ENCODE measurements around the gene DGKB. TPM values are rescaled to one million over a fixed set of nuclear protein-coding genes. Genes with fewer than 3 reads are reported as not detected.

DGKB gene
- total RNA-seq, 1 donor from 2014 or later = not detected

- intact Hi-C loops (cut with micrococcal nuclease) = no loop called here
Measured at GRCh38 chr7:14861456-14861855, 41.1 kb downstream of the DGKB start.

DNA sequence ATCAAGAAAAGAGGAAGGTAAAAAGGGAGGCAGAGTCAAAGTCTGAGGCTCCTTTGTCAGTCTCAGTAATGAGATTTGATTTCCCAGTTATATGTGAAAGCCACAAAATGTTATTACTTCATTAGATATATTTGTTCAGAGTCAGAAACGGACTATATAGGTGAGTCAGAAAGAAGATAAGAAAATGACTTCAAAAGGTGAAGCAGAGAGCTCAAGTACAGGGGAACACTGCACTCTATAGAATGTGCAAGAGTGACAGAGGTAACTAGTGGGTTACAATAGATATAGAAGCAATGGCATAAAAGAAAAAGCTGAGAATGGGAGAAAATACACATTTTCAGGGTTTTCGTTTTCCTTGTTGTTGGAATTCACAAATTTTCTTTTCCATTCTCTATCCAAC lies 43.3 kb downstream of the DGKB start:
- intact Hi-C loops (cut with micrococcal nuclease) = no loop called here

GRCh38 chr7:14858866-14859265 lies 43.7 kb downstream of the DGKB start:
- intact Hi-C loops (cut with micrococcal nuclease) = no loop called here

DNA sequence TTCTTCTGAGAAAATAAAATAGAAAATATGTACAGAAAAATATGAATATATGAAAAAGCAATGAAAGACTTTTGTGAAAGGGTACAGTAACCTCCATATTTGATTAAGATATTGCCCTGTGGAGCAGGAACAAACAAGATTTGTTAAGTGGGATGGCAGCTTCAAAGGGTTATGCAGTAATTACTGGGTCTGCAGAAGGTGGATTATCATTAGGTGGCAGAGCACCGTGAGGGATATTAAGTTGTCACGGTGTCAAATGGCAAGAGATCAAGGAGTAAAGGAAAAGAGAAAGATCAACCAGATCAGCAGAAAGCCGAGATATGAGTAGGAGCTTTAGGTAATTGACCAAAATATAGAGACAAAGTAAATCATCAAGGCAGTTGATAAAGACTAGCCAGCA lies 44.1 kb downstream of the DGKB start:
- intact Hi-C loops (cut with micrococcal nuclease) = no loop called here

- intact Hi-C loops (cut with micrococcal nuclease) = no loop called here
Measured at GRCh38 chr7:14855033-14855794, 47.3 kb downstream of the DGKB start.

- intact Hi-C loops (cut with micrococcal nuclease) = no loop called here
Measured at GRCh38 chr7:14854471-14854870, 48.1 kb downstream of the DGKB start.

DNA sequence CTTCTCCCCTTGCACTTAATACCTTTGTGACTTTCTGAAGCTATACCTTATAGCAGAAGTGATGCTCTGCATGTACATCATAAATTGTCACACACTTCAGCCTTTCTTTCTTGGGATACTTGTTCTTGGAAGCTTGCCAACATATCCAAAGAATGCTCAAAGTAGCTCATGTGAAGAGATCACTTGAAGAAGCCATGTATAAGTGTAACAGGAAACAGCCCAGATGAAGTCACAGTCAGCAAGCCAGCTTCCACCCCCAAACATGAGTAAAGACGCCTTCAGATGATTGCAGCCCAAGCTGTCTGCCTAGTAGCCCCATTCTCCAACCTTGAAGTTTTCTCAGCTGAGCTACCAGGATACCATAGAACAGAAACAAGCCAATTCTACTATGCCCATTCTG lies 50.9 kb downstream of the DGKB start:
- intact Hi-C loops (cut with micrococcal nuclease) = no loop called here

DNA sequence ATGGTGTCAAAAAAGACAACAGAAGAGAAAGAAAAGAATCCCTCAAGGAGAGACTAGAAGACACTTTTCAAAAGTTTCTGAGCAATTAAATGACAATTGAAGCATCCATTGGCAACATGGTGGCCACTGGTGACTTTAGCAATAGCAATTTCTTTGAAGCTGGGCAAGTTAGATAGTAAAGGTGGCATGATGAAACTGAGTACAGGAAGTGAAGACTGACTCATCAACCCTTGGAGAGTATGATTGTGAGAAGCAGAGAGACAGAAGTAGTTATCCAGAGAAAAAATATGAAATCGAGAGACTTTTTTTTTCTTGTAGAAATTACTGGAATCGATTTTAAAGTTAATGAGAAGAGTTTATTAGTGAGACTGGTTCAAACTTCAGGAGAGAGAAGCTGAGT lies 52.5 kb downstream of the DGKB start:
- intact Hi-C loops (cut with micrococcal nuclease) = no loop called here

DNA sequence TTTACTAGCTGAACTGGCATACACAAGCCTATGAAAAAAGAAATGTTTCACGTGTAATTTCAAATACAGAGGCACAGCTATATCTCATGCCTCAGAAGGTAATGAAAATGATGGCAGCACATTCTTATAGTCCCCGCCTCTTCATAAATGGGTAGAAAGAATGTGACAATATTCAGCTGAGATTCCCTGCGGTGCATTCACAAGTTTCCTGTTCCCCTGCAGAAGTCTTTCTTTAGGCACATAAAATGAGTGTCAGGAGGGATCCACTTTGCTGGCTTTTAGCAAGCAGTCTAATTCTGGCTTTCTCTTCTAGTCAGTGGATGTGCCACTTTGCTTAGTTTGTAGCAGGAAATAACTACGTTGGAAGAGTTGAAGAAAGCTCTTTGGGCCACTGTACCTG lies 56.1 kb downstream of the DGKB start:
- intact Hi-C loops (cut with micrococcal nuclease) = no loop called here

- intact Hi-C loops (cut with micrococcal nuclease) = no loop called here
Measured at GRCh38 chr7:14843755-14844154, 58.8 kb downstream of the DGKB start.

GRCh38 chr7:14842523-14842922 lies 60.0 kb downstream of the DGKB start:
- intact Hi-C loops (cut with micrococcal nuclease) = no loop called here

DNA sequence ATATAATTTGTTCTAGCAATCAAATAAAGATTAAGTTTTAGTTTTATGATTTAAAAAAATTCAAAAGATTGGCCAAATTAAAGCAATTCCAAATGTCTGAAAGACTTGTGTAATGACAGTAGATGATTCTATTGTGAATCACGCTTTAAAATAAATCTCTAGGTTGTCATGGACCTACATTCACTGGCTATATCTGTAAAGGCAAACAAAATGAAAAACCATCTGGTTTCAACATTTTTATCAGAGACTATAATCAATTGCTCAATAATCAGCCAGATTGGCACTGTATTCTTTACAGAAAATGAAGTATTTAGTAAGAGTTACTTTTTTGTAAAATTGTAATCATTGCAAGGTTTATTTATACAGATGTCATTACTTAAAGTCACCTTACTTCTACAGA lies 60.7 kb downstream of the DGKB start:
- intact Hi-C loops (cut with micrococcal nuclease) = no loop called here

GRCh38 chr7:14841086-14841485 lies 61.5 kb downstream of the DGKB start:
- intact Hi-C loops (cut with micrococcal nuclease) = no loop called here

GRCh38 chr7:14839307-14839706 lies 63.2 kb downstream of the DGKB start:
- intact Hi-C loops (cut with micrococcal nuclease) = no loop called here

DNA sequence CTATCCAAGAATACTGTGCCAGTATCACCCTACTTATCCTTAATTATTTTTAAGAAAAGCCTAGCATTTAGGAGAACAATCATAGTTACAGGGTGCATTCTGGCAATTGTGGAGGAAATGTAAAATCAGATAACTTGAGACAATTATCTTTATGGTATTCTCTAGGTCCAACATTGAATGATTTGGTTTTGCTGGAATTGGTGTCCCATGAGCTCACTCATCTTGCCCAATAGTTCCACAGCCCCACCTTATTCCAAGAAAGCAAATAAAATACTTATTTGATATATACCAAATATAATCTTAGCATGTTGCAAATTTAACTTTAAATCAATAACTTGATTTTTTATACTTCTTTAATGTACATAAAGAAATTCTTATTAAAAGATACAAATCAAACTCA lies 65.3 kb downstream of the DGKB start:
- intact Hi-C loops (cut with micrococcal nuclease) = no loop called here

GRCh38 chr7:14836571-14837189 lies 65.9 kb downstream of the DGKB start:
- intact Hi-C loops (cut with micrococcal nuclease) = no loop called here

DNA sequence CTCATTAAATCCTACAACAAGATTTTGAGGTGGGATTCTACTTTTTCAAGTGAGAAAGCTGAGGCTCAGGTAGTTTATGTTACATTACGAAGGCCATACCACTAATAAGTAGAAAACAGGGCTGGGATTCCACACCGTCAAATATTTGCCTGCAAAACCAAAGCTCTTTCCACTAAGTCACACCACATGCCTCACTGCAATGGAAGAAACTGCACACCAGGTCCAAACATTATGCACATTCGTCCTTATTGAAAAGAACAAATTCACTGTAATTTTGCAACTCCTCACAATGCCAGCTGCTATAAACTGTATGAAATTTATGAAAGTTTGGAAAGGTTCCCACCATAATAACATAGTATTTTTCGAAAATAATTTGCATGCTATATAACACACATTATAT lies 66.5 kb downstream of the DGKB start:
- intact Hi-C loops (cut with micrococcal nuclease) = no loop called here

GRCh38 chr7:14835384-14835783 lies 67.2 kb downstream of the DGKB start:
- intact Hi-C loops (cut with micrococcal nuclease) = no loop called here

- intact Hi-C loops (cut with micrococcal nuclease) = no loop called here
Measured at GRCh38 chr7:14834883-14835282, 67.7 kb downstream of the DGKB start.

- intact Hi-C loops (cut with micrococcal nuclease) = no loop called here
Measured at GRCh38 chr7:14834456-14834855, 68.1 kb downstream of the DGKB start.

GRCh38 chr7:14833707-14834106 lies 68.8 kb downstream of the DGKB start:
- intact Hi-C loops (cut with micrococcal nuclease) = no loop called here

GRCh38 chr7:14828053-14828452 lies 74.5 kb downstream of the DGKB start:
- intact Hi-C loops (cut with micrococcal nuclease) = no loop called here

DNA sequence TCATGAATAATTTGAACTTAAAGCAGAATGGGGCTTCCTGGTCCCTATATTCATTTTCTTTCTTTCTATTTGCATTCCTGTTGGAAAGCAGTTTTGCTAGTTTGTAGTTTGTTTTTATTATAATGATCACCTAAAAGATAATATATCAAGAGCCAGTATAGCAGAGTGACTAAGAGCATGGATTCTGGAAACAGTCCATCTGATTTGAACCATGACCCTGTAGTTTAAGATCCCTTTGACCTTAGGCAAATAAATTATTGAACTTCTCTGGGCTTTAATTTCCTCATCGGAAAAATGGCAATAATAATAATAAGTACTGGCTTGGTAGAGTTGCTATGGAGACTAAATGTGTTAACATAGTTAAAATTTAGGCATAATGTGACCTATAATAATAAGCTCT lies 76.1 kb downstream of the DGKB start:
- intact Hi-C loops (cut with micrococcal nuclease) = no loop called here
